H1 (cell line): Measurements from ENCODE around the gene MID1.

Experiments used
- CREB1 ChIP-seq: IDR thresholded peaks from 2 replicates; pipeline ENCODE4 v1.6.1; 2012; ENCODE audit warnings: inconsistent platforms
- RAD21 ChIP-seq, 2 experiments: IDR thresholded peaks in 1 of 2; conservative IDR thresholded peaks in 1 of 2; 2 replicates each; pipeline ENCODE4 v1.6.1; 2011; ENCODE audit warnings: low read depth in 2 of 2, low read length in 2 of 2, improper control_type of control experiment in 1 of 2, inconsistent platforms in 1 of 2, mild to moderate bottlenecking in 1 of 2, moderate library complexity in 1 of 2
- SUZ12 ChIP-seq: fragments of 200-600 bp; sonication (generic); IDR thresholded peaks from 2 replicates; pipeline ENCODE4 v1.6.1; 2012; ENCODE audit warnings: mild to moderate bottlenecking, inconsistent platforms, low read length, moderate library complexity, mixed read lengths
- TAF7 ChIP-seq: optimal IDR thresholded peaks from 2 replicates; pipeline ENCODE3; 2011; ENCODE audit warnings: low read depth, mild to moderate bottlenecking, inconsistent platforms, low read length, moderate library complexity, borderline replicate concordance
- TF ChIP-seq, protein P1 (sequence below), 3 experiments: IDR thresholded peaks; 1 replicate in 2 of 3; 2 replicates in 1 of 3; pipeline versions ENCODE4 v1.5.1 to v1.6.1; 2011; ENCODE audit warnings: low read length in 3 of 3, mild to moderate bottlenecking in 3 of 3, inconsistent platforms in 2 of 3, low read depth in 1 of 3, moderate library complexity in 1 of 3; ENCODE audit not compliant: insufficient read depth in 1 of 3; ENCODE audit errors: control extremely low read depth in 1 of 3
- TF ChIP-seq, protein P2 (sequence below): IDR thresholded peaks from 2 replicates; pipeline ENCODE4 v1.6.1; 2012; ENCODE audit warnings: low read length, inconsistent platforms
- TF ChIP-seq, protein P3 (sequence below): fragments of 300-600 bp; sonication (generic); IDR thresholded peaks from 2 replicates; pipeline ENCODE4 v1.7.1; 2012; ENCODE audit warnings: low read length, moderate library complexity, mild to moderate bottlenecking, inconsistent platforms; ENCODE audit not compliant: insufficient replicate concordance

DNA sequence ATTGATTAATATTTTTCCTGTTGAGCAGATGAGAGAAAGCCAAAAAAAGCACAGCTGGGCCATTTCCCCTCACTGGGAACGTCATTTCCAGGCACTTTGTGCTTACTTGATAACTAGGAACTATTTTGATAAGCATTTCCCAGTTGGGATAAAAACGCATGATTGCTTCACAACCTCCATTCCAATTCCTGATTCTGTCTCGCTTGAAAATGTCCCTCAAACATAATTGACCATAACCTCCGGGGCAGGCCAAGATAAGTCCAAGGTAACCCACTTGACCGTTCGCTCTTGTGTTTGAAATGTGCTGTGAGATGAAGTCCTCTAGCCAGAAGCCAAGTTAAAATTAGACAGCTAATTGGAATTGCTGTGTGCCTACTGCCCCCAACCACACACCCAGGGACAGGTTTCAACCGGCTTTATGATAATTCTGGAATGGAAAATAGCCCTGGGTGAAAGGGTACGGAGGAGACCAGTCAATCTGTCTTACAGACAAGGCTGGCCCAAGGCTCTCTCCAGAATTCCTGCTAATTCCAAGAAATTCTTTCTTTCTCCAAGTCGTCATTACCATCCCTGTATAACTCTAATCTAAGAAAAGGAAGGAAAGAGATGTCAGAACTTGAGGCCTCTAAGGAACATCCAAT is 137.1 kb downstream of the MID1 start:
- TF ChIP-seq, protein P1, sequence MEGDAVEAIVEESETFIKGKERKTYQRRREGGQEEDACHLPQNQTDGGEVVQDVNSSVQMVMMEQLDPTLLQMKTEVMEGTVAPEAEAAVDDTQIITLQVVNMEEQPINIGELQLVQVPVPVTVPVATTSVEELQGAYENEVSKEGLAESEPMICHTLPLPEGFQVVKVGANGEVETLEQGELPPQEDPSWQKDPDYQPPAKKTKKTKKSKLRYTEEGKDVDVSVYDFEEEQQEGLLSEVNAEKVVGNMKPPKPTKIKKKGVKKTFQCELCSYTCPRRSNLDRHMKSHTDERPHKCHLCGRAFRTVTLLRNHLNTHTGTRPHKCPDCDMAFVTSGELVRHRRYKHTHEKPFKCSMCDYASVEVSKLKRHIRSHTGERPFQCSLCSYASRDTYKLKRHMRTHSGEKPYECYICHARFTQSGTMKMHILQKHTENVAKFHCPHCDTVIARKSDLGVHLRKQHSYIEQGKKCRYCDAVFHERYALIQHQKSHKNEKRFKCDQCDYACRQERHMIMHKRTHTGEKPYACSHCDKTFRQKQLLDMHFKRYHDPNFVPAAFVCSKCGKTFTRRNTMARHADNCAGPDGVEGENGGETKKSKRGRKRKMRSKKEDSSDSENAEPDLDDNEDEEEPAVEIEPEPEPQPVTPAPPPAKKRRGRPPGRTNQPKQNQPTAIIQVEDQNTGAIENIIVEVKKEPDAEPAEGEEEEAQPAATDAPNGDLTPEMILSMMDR (IDR thresholded peaks at IDR 0.05; ENCODE audit: control extremely low read depth in 1 of 3, insufficient read depth in 1 of 3, low read depth in 1 of 3, low read length in 3 of 3): no peak
- TF ChIP-seq SUZ12 (no peak), RAD21 (IDR thresholded peaks at IDR 0.05 in 1 of 2, conservative IDR thresholded peaks at IDR 0.05 in 1 of 2; ENCODE audit: low read depth in 2 of 2, low read length in 2 of 2) (no peak), TAF7 (no peak), CREB1 (no peak)
- TF ChIP-seq, protein P2, sequence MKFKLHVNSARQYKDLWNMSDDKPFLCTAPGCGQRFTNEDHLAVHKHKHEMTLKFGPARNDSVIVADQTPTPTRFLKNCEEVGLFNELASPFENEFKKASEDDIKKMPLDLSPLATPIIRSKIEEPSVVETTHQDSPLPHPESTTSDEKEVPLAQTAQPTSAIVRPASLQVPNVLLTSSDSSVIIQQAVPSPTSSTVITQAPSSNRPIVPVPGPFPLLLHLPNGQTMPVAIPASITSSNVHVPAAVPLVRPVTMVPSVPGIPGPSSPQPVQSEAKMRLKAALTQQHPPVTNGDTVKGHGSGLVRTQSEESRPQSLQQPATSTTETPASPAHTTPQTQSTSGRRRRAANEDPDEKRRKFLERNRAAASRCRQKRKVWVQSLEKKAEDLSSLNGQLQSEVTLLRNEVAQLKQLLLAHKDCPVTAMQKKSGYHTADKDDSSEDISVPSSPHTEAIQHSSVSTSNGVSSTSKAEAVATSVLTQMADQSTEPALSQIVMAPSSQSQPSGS: no peak
- TF ChIP-seq, protein P3, sequence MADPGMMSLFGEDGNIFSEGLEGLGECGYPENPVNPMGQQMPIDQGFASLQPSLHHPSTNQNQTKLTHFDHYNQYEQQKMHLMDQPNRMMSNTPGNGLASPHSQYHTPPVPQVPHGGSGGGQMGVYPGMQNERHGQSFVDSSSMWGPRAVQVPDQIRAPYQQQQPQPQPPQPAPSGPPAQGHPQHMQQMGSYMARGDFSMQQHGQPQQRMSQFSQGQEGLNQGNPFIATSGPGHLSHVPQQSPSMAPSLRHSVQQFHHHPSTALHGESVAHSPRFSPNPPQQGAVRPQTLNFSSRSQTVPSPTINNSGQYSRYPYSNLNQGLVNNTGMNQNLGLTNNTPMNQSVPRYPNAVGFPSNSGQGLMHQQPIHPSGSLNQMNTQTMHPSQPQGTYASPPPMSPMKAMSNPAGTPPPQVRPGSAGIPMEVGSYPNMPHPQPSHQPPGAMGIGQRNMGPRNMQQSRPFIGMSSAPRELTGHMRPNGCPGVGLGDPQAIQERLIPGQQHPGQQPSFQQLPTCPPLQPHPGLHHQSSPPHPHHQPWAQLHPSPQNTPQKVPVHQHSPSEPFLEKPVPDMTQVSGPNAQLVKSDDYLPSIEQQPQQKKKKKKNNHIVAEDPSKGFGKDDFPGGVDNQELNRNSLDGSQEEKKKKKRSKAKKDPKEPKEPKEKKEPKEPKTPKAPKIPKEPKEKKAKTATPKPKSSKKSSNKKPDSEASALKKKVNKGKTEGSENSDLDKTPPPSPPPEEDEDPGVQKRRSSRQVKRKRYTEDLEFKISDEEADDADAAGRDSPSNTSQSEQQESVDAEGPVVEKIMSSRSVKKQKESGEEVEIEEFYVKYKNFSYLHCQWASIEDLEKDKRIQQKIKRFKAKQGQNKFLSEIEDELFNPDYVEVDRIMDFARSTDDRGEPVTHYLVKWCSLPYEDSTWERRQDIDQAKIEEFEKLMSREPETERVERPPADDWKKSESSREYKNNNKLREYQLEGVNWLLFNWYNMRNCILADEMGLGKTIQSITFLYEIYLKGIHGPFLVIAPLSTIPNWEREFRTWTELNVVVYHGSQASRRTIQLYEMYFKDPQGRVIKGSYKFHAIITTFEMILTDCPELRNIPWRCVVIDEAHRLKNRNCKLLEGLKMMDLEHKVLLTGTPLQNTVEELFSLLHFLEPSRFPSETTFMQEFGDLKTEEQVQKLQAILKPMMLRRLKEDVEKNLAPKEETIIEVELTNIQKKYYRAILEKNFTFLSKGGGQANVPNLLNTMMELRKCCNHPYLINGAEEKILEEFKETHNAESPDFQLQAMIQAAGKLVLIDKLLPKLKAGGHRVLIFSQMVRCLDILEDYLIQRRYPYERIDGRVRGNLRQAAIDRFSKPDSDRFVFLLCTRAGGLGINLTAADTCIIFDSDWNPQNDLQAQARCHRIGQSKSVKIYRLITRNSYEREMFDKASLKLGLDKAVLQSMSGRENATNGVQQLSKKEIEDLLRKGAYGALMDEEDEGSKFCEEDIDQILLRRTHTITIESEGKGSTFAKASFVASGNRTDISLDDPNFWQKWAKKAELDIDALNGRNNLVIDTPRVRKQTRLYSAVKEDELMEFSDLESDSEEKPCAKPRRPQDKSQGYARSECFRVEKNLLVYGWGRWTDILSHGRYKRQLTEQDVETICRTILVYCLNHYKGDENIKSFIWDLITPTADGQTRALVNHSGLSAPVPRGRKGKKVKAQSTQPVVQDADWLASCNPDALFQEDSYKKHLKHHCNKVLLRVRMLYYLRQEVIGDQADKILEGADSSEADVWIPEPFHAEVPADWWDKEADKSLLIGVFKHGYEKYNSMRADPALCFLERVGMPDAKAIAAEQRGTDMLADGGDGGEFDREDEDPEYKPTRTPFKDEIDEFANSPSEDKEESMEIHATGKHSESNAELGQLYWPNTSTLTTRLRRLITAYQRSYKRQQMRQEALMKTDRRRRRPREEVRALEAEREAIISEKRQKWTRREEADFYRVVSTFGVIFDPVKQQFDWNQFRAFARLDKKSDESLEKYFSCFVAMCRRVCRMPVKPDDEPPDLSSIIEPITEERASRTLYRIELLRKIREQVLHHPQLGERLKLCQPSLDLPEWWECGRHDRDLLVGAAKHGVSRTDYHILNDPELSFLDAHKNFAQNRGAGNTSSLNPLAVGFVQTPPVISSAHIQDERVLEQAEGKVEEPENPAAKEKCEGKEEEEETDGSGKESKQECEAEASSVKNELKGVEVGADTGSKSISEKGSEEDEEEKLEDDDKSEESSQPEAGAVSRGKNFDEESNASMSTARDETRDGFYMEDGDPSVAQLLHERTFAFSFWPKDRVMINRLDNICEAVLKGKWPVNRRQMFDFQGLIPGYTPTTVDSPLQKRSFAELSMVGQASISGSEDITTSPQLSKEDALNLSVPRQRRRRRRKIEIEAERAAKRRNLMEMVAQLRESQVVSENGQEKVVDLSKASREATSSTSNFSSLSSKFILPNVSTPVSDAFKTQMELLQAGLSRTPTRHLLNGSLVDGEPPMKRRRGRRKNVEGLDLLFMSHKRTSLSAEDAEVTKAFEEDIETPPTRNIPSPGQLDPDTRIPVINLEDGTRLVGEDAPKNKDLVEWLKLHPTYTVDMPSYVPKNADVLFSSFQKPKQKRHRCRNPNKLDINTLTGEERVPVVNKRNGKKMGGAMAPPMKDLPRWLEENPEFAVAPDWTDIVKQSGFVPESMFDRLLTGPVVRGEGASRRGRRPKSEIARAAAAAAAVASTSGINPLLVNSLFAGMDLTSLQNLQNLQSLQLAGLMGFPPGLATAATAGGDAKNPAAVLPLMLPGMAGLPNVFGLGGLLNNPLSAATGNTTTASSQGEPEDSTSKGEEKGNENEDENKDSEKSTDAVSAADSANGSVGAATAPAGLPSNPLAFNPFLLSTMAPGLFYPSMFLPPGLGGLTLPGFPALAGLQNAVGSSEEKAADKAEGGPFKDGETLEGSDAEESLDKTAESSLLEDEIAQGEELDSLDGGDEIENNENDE: no peak
